T-helper 1 cell treated with Interleukin-12 subunit alpha and Interleukin-12 subunit beta and Interleukin-4 antibody, amounts not matched to agents 30 ng/mL and 1 ng/mL, for 36 hours (primary cell): ENCODE results near the gene RWDD1. TPM values are rescaled to one million over a fixed set of nuclear protein-coding genes. Genes with fewer than 3 reads are reported as not detected.

Source experiments
- intact Hi-C: fragments of 100-400 bp; cut with micrococcal nuclease; formaldehyde crosslinking; loops from one replicate; pipeline ENCODE4 v1.15.1; 2024
- total RNA-seq: library from RNA; stranded (reverse); gene quantifications from 2 replicates; pipeline ENCODE4 v1.2.3, GENCODE V29; 2022

Gene RWDD1
- total RNA-seq, 1 donor from 2014 or later = 35.9 TPM

DNA sequence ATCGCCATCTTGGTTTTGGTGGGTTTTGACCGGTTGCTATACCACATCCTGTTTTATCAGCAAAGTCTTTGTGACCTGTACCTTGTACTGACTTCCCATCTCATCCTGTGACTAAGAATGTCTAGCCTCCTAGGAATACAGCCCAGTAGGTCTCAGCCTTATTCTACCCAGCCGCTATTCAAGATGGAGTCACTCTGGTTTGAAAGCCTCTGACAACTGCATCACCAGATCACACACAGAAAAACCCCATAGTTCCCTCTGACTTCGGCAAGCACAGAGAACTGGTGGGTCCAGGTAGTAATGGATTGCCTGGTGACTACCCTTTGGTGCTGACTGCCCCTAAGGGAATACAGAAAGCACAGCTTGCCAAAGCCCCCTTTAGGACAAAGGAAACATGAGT lies 34.6 kb downstream of the RWDD1 start:
- intact Hi-C loops = no loop called here

DNA sequence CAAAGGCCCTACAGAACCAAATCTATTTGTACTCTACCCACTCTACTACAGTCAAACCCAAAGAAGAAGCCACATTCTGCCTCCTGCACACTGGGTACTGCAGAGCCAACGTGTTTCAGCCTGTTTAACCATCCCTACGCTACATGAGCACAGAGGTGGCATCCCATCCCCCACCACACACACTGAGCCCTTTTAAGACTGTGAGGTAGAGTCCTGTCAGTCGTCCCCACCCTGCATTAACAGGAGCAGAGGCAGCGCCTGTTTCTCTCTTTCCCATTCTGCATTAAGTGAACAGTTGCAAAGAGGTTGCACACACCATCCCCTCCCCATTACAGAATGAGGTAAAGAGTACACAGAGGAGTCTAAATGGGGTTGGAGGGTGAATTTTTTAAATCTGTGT lies 39.8 kb downstream of the RWDD1 start:
- intact Hi-C loops = no loop called here

- intact Hi-C loops = loop anchor here (1.0 to 2.0 kb wide), 4 partner anchors 29 to 515 kb away; partner anchors contain the start of genes NT5DC1, RWDD1 and TSPYL4
Measured at GRCh38 chr6:116615937-116616736, 44.8 kb downstream of the RWDD1 start, which contains the start of gene RSPH4A. TSS of gene RSPH4A (plus strand) at chr6:116616479. CDS start at chr6:116616624, 145 bp downstream.

DNA sequence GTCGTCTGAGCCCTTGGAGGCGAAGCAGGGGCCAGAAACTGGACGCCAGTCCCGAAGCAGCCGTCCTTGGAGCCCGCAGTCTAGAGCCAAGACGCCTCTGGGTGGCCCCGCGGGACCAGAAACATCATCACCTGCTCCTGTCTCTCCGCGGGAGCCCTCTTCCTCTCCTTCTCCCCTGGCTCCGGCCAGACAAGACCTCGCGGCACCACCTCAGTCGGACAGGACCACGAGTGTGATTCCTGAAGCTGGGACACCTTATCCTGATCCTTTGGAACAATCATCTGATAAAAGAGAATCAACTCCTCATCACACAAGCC lies 45.4 kb downstream of the RWDD1 start:
- intact Hi-C loops = loop anchor here (1.0 to 2.0 kb wide), 4 partner anchors 28 to 516 kb away; partner anchors contain the start of genes NT5DC1, RWDD1 and TSPYL4

DNA sequence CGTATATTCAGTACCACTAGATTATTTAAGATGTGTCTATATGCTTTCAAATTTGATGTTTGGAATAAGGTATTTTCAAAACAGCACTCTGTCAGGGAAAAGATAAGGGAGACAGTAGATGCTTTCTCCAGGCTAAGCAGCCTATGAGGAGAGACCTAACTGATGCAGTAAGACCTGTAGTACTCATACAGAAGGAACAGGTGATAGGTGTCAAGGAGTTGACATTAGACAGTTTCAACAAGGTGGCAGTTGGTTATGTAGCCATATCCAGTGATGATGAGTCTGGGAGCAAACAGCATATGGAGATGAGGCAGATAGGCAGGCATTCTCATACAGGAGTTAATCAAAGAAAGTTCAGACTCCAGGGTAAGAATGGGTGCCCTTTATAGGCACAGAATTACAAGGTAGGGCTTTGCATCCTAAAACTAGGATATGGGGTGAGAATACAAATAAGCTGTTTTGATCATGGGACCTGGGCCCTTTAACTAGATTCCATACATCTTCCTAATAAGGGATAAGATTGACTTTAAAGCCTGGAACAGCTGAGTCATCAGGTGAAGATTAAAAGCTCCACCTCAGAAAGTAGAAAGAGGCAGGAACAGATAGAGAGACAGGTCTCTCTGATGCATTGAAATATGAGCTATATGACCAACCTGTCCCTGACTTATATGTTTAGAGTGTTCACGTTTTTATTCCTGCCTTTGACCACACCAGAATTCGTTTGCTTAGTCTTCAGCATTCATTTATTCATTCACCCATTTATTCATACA lies 52.9 kb downstream of the RWDD1 start:
- intact Hi-C loops = no loop called here

- intact Hi-C loops = no loop called here
Measured at GRCh38 chr6:116625872-116626271, 54.6 kb downstream of the RWDD1 start.

GRCh38 chr6:116629563-116629981 lies 58.3 kb downstream of the RWDD1 start:
- intact Hi-C loops = no loop called here

- intact Hi-C loops = no loop called here
Measured at GRCh38 chr6:116631379-116631990, 60.2 kb downstream of the RWDD1 start.

DNA sequence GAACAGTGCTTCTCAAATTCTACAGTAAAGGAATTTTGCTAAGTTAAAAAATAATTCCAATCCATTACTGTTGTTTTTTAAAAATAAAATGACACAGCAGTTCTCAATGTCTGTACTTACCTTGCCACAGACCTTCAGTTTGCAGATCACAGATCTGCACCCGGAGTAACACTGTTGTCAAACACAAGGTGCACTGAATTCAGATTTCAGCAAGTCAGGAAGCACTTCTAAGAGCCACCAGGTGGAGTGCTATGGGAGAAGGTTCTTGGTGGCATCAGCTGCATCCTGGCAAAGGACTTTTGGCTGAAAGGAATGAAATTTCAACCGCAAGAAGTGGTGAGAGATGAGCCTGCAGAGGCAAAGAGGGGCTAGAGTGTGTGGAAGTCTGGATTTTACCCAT lies 62.4 kb downstream of the RWDD1 start:
- intact Hi-C loops = no loop called here

Other genes starting within 250 kb of the RWDD1 start
- gene DSE, start 200.6 kb upstream of the RWDD1 start, total RNA-seq = 2.6 and 4.0 TPM in 2 replicates
- gene CALHM6, start 110.1 kb upstream of the RWDD1 start, total RNA-seq = 86.6 and 89.1 TPM in 2 replicates
- not detected in 2 replicates for gene CALHM5, start 59.9 kb upstream of the RWDD1 start, total RNA-seq
- gene TRAPPC3L, start 25.8 kb upstream of the RWDD1 start, total RNA-seq = not detected in 2 replicates
- gene CALHM4, start 17.8 kb upstream of the RWDD1 start, total RNA-seq = not detected in 2 replicates
- 0.29 and 0.37 TPM in 2 replicates for gene RSPH4A, start 45.0 kb downstream of the RWDD1 start, total RNA-seq
- gene ZUP1, start 97.3 kb downstream of the RWDD1 start, total RNA-seq = 15.7 and 18.8 TPM in 2 replicates
- 9.2 and 9.8 TPM in 2 replicates for gene KPNA5, start 109.7 kb downstream of the RWDD1 start, total RNA-seq
- gene FAM162B, start 194.2 kb downstream of the RWDD1 start, total RNA-seq = not detected in 2 replicates